GM19023 (cell line): ENCODE data around the gene MIXL1.
"Not testable (repeated sequence)": the region's sequence is repeated elsewhere in the genome, so short reads cannot be mapped to it uniquely, and the experiment has no call there.

Experiments
- ATAC-seq: cut with Tn5 transposase; IDR thresholded peaks from one replicate; pipeline ENCODE4 v1.9.1; 2021; ENCODE audit warnings: mild to moderate bottlenecking, moderate library complexity; ENCODE audit not compliant: unreplicated experiment

Gene MIXL1

GRCh38 chr1:226212545-226212944 lies 10.9 kb upstream of the MIXL1 start:
- no peak for ATAC-seq

- no peak for ATAC-seq
Observed at GRCh38 chr1:226215239-226215638, 8.2 kb upstream of the MIXL1 start.

- no peak for ATAC-seq
Observed at GRCh38 chr1:226216056-226216455, 7.4 kb upstream of the MIXL1 start.

DNA sequence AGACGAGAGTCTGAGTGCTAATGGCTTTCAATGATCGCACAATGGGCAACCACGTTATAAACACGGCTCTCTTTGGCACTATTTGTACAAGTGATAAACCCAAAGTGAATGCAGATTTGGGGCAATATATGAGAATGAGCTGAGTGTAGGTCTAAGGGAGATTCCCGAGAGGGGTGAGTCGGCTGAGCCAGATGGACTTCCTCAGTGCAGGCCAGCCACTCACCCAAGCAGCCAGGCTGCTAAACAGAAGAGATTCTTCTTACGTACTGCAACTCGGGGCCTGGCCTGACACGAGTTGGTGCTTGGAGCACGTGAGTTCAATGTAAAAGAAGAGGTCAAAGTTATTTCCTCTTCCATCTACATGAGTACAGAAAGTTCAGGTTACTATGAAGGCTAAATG lies 6.2 kb upstream of the MIXL1 start:
- no peak for ATAC-seq

DNA sequence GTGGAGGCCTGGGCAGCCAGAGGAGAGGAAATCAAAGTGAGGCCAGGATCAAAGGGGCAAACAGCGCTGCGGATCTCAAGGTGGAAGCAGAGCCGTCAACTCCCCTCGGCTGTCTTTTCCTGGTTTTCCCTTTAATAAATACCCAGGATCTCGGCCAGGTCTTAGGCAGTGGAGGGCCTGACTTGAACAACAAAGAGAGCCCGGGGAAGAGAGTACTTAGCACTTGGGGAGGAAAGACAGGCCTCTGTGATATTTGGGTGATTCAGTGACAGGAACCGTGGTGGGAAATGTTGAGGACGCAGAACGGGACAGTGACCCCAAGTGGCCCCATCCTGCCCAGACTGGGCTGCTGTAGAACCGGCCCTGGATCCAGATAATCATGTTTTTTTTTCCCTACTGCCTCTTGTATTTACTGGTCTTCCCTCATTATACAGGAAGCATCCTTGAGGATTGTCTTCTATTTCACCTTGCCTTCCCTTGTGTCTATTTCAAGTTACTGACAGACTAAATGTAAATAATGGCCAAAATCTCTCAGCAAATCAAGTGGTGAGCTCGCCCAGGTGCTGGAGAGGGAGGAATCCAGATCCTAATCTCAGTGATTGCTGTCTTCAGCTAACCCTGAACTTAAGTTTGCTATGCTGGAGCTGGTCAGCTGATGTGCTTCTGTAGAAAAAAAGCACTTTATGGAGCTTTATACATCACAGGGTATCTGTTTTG lies 2.8 kb upstream of the MIXL1 start:
- no peak for ATAC-seq

DNA sequence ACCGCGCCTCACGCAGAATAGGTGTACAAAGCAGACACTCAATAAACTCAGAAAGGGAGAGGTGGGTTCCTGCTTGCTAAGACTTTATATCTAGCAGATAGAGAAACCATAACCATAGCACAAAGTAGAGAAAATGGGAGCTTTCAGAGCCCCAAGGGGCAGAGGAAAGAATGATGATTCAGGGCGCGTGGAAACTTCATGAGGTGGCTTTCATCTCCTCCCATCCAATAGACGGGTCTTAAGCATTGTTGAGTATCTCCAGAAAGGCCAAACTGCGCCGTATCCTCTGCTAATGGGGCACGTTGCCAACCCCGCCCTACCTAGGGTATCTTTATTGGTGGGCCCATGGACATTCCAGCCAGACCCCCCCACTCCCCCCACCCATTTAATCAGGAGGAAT lies 778 bp upstream of the MIXL1 start:
- no peak for ATAC-seq

DNA sequence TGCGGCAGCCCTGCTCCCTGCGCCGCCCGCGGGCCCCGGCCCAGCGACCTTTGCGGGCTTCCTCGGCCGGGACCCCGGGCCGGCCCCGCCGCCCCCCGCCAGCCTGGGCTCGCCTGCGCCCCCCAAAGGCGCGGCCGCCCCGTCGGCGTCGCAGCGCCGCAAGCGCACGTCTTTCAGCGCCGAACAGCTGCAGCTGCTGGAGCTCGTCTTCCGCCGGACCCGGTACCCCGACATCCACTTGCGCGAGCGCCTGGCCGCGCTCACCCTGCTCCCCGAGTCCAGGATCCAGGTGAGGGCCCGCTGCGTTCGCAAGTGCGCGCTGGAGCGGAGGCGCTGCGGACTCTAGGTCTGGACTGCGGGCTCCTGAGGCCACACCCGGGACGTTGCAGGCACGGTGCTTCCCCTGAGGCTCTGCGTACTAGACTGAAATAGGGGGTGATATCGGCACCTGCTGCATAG lies 351 bp downstream of the MIXL1 start:
- peak; percentile 74 for ATAC-seq

DNA sequence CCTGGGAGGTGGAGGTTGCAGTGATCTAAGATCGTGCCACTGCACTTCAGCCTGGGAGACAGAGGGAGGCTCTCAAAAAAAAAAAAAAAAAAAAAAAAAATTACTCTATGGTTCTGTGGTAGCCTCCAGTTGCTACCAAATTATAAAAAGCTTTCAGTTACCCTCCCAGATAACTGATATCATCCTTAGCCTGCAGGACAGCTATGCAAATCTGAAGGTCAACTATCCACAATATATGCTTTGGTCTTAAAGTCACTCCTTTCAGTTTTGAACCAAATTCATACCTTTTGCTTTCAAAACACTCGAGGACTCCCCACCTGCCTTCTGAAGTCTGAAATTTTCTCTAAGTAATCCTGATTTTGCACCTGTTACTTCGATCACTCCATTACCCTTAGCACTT lies 3.1 kb downstream of the MIXL1 start:
- no peak for ATAC-seq

GRCh38 chr1:226233293-226233692 lies 9.8 kb downstream of the MIXL1 start:
- no peak for ATAC-seq

GRCh38 chr1:226233806-226234205 lies 10.3 kb downstream of the MIXL1 start:
- no peak for ATAC-seq

GRCh38 chr1:226236826-226237225 lies 13.4 kb downstream of the MIXL1 start:
- ATAC-seq: no peak

GRCh38 chr1:226239421-226239820 lies 16.0 kb downstream of the MIXL1 start:
- no peak for ATAC-seq

DNA sequence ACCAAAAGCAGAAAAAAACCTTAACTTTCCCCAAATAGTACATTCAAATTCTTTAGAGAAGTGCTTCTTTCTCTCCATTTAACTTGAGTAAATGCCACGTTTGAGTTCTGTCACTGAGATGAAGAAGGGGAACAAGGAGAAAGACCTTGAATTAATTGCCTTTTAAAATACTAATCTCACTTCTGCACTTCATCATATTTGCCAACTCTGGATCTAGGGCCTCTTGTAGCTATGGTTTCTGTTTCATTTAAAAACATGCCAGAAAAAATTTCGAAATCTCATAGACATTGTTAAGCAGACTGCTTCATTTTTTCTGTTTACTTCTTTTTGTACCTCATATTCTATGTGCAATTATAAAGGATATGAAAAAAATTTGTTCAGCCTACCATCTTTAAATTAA lies 24.6 kb downstream of the MIXL1 start:
- no peak for ATAC-seq

DNA sequence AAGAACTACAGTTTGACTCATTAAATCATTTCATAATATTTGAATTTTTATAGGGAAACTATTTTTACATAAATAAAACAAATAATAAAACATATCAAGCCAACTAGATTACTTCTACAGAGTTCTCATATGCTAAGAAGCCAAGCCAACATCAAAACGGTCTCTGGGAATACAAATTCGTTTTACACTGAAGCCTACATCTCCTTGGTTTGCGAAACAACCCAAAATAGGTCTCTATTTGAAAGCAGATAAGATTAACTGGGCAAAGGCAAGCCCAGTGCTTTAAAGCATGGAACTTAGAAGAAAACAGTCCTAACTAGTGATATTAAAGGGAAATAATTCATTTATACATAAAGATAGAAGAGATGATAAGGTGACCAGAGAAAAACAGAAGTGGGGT lies 25.3 kb downstream of the MIXL1 start:
- no peak for ATAC-seq

- ATAC-seq: no peak
Observed at GRCh38 chr1:226250511-226250910, 27.0 kb downstream of the MIXL1 start.

- not testable (repeated sequence) for ATAC-seq
Observed at GRCh38 chr1:226252841-226253240, 29.4 kb downstream of the MIXL1 start.

DNA sequence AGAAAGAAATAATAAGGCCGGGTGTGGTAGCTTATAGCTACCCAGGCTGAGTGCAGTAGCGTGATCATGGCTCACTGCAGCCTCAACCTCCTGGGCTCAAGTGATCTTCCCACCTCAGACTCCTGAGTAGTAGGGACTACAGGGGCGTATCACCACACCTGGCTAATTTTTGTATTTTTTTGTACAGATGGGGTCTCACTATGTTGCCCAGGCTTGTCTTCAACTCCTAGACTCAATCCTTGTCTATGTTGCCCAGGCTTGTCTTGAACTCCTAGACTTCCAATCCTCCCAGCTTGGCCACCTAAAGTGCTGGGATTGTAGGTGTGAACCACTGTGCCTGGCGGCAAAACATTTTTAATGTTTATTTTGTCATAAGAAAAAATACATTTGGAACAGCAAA lies 30.5 kb downstream of the MIXL1 start:
- no peak for ATAC-seq

DNA sequence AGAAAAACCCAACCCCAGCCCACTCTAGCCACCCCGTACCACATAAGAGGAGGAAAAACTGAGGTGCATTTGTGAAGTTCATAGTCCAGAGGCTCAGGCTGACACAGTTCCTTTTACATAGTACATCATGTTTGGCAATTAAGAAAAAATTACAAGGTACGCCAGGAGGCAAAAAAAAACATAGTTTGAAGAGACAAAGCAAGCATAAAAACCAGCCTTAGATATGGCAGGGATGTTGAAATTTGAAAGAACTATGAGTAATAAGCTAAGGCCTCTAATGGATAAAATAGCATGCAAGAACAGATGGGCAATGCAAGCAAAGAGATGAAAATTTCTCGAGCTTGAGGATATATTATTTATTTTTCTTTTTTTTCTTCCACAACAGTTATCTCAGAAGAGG lies 31.9 kb downstream of the MIXL1 start:
- no peak for ATAC-seq

DNA sequence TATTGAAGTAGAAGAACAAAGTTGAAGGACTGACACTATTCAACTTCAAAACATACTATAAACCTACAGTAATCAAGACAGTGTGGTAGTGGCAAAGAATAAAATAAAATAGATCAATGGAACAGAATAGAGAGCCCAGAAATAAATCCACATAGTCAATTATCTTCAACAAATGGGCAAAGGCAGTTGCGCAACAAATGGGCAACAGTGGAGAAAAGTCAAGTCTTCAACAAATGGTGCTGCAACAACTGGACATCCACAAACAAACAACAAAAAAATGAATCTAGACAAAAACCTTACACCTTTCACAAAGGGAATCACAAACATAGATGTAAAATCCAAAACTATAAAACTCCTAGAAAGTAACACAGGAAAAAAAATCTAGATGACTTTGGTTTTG lies 38.4 kb downstream of the MIXL1 start:
- ATAC-seq: no peak

DNA sequence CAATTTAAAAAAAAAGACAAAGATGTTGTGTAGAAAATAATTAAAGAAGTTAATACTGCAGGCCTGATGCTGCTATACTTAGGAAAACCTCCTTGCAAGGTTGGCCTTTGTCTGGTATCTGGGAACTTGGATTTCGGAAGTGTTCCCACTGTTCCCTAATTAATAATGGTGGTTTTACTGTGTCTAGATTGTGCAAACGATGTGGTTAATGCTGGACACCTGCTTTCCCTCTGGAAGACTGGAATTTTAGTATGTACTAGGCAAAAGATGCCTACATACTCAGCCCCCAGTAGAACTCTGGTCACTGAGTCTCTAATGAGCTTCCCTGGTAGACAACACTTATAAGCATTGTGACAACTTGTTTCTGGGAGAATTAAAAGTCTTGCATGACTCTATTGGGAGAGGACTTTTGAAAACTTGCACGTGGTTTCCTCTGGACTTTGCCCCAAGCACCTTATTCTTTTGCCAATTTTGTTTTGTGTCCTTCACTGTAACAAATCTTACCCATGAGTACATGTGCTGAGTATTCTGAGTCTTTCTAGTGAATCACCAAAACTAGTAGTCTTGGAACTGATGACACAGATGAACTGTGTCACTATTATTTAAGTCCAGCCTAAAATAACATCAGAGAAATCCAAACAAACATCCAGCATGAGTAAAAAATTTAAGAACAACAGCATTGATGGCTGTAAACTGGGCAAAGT lies 45.1 kb downstream of the MIXL1 start:
- ATAC-seq: no peak

GRCh38 chr1:226272233-226272902 lies 48.9 kb downstream of the MIXL1 start:
- ATAC-seq: not testable (repeated sequence)

GRCh38 chr1:226274138-226274537 lies 50.7 kb downstream of the MIXL1 start:
- ATAC-seq: no peak
